Transverse colon (tissue), 4 donors: ENCODE measurements around the gene PKP3.
"Not testable (repeated sequence)": the region's sequence is repeated elsewhere in the genome, so short reads cannot be mapped to it uniquely, and the experiment has no call there.

Experiments used
- EP300 ChIP-seq: sonication (generic); formaldehyde crosslinking; IDR thresholded peaks from one replicate; pipeline ENCODE4 v1.6.1; 2017; ENCODE audit warnings: antibody characterized with exemption, low read depth
- POLR2A ChIP-seq: fragments of 450-650 bp; IDR thresholded peaks from one replicate; pipeline ENCODE4 v1.6.1; 2016; ENCODE audit warnings: antibody characterized with exemption, mild to moderate bottlenecking, moderate library complexity
- POLR2AphosphoS5 ChIP-seq, 3 donors: sonication (generic); formaldehyde crosslinking; IDR thresholded peaks; one replicate each; pipeline ENCODE4 v1.6.1; 2016; ENCODE audit warnings: antibody characterized with exemption in 3 of 3
- TF ChIP-seq, protein P1 (sequence below), 5 experiments: fragments of 200-600 bp in 3 of 5; fragments of 450-650 bp in 2 of 5; sonication (generic) in 3 of 5; IDR thresholded peaks; 1 replicate in 2 of 5; 2 replicates in 3 of 5; pipeline ENCODE4 v1.5.1; 2016 to 2017; ENCODE audit warnings: antibody characterized with exemption in 5 of 5, inconsistent platforms in 3 of 5, mild to moderate bottlenecking in 2 of 5, moderate library complexity in 1 of 5

DNA sequence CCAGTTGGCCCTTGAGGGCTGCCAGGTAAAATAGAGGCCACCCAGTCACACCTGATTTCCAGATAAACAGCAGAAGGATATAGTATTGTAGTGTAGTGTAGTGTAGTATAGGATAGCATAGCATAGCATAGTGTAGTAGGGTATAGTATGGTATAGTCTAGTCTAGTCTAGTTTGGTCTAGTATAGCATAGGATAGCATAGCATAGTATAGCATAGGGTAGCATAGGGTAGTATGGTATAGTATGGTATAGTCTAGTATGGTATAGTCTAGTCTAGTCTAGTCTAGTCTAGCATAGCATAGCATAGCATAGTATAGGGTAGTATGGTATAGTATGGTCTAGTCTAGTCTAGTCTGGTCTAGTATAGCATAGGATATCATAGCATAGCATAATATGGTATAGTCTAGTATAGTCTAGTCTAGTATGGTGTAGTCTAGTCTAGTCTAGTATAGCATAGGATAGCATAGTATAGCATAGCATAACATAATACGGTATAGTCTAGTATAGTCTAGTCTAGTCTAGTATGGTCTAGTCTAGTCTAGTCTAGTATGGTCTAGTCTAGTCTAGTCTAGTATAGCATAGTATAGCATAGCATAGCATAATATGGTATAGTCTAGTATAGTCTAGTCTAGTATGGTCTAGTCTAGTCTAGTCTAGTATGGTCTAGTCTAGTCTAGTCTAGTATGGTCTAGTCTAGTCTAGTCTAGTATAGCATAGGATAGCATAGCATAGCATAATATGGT lies 41.2 kb downstream of the PKP3 start:
- TF ChIP-seq, protein P1, sequence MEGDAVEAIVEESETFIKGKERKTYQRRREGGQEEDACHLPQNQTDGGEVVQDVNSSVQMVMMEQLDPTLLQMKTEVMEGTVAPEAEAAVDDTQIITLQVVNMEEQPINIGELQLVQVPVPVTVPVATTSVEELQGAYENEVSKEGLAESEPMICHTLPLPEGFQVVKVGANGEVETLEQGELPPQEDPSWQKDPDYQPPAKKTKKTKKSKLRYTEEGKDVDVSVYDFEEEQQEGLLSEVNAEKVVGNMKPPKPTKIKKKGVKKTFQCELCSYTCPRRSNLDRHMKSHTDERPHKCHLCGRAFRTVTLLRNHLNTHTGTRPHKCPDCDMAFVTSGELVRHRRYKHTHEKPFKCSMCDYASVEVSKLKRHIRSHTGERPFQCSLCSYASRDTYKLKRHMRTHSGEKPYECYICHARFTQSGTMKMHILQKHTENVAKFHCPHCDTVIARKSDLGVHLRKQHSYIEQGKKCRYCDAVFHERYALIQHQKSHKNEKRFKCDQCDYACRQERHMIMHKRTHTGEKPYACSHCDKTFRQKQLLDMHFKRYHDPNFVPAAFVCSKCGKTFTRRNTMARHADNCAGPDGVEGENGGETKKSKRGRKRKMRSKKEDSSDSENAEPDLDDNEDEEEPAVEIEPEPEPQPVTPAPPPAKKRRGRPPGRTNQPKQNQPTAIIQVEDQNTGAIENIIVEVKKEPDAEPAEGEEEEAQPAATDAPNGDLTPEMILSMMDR (IDR thresholded peaks at IDR 0.05), result not testable (repeated sequence)
- not testable (repeated sequence) for TF ChIP-seq EP300; POLR2A; POLR2AphosphoS5 (IDR thresholded peaks at IDR 0.05)
